ENCODE measurements around the gene CLEC17A. TPM values are rescaled to one million over a fixed set of nuclear protein-coding genes. Genes with fewer than 3 reads are reported as not detected.

Gene CLEC17A
- total and polyA plus RNA-seq, 2 of the 13 experiments (the other 11 are each of a cell fraction or from before 2014, with no cell fraction given), result not detected

DNA sequence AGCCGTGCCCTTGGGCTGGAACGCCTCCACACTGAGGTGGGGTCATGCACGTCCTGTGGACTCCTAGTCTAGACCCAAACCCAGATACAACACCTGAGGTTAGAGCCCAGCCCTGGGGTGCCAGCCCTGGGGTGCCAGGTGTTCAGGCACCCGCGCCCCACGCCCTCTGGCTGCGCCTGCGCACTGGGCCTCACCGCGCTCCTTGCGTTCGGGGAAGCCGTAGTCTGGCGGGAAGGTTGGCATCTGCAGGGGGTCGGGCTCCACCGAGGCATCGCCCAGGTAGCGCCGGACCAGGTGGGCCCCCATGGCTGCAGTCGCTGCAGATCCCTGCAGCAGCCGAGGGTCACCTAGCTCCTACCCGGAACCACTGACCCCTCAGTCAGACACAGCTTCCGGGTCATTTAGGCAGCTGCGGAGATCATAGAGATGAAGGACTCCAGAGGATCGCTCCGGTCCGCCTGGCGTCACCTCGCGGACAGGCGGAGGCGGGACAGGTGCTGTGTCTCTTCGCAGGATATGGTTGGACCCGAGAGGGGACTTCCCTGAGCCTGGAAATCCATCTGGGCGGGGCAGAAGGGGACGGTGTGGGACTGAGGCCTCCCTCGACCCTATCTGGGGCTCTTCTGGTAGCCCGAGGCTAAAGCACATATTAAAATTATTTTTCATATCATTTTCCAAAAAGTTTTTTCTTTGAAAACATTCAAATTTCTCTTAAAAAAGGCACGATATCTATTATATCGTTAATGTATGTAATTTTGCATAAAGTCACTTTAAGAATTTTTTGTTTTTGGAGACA lies 11.0 kb upstream of the CLEC17A start, which contains the start of gene NDUFB7 (continued):
- TF ChIP-seq, protein P1, sequence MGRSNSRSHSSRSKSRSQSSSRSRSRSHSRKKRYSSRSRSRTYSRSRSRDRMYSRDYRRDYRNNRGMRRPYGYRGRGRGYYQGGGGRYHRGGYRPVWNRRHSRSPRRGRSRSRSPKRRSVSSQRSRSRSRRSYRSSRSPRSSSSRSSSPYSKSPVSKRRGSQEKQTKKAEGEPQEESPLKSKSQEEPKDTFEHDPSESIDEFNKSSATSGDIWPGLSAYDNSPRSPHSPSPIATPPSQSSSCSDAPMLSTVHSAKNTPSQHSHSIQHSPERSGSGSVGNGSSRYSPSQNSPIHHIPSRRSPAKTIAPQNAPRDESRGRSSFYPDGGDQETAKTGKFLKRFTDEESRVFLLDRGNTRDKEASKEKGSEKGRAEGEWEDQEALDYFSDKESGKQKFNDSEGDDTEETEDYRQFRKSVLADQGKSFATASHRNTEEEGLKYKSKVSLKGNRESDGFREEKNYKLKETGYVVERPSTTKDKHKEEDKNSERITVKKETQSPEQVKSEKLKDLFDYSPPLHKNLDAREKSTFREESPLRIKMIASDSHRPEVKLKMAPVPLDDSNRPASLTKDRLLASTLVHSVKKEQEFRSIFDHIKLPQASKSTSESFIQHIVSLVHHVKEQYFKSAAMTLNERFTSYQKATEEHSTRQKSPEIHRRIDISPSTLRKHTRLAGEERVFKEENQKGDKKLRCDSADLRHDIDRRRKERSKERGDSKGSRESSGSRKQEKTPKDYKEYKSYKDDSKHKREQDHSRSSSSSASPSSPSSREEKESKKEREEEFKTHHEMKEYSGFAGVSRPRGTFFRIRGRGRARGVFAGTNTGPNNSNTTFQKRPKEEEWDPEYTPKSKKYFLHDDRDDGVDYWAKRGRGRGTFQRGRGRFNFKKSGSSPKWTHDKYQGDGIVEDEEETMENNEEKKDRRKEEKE (IDR thresholded peaks at IDR 0.05), result no peak
- TF ChIP-seq ZNF20 (CRISPR knock-in tag; IDR thresholded peaks at IDR 0.05) (no peak), ZNF772 (CRISPR knock-in tag; IDR thresholded peaks at IDR 0.05) (peak; percentile 78; the same call in 1 of the 2 replicates), ZNF446 (CRISPR knock-in tag; IDR thresholded peaks at IDR 0.05) (no peak)
- TF ChIP-seq, protein P2, sequence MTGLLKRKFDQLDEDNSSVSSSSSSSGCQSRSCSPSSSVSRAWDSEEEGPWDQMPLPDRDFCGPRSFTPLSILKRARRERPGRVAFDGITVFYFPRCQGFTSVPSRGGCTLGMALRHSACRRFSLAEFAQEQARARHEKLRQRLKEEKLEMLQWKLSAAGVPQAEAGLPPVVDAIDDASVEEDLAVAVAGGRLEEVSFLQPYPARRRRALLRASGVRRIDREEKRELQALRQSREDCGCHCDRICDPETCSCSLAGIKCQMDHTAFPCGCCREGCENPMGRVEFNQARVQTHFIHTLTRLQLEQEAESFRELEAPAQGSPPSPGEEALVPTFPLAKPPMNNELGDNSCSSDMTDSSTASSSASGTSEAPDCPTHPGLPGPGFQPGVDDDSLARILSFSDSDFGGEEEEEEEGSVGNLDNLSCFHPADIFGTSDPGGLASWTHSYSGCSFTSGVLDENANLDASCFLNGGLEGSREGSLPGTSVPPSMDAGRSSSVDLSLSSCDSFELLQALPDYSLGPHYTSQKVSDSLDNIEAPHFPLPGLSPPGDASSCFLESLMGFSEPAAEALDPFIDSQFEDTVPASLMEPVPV (CRISPR knock-in tag; IDR thresholded peaks at IDR 0.05), result peak; percentile 46; the same call in 1 of the 2 replicates

DNA sequence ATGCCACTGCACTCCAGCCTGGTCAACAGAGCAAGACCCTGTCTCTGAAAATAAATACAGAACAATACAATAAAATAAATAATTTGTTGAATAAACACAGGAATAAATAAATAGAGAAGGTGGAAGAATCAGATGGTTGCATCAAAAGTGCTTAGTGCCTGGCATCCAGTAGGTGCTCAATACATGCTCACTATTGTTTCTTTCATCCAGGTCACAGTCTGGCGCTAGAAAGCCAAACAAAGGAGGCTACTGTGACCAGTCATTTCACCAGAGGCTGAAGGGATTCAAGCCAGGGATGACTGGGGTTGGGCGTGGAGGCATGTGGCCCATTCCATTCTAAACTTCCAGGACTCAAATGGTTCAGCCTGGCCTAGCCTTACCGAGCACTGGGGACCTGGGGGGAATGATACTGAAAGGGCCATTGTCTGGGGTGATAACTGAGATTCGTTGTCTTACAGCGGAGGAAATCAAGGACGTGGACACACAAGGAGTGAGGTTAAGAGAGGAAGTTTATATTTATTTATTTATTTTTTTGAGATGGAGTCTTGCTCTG lies 7.4 kb upstream of the CLEC17A start:
- 47% methylated on average over 6 of the region's 6 CpGs for WGBS (ENCODE audit: low lambda C conversion rate)
- POLR2A ChIA-PET, result interaction anchor here (2.4 kb wide), 1 partner anchor 111 kb away, joined by 11 read pairs; no protein-coding TSS in a partner anchor

More for the DNA sequence above, 7.4 kb upstream of the CLEC17A start:
- H3K36me3 ChIP-seq (replicated peaks in 1 of 2; ENCODE audit: control insufficient read depth in 1 of 2, insufficient read depth in 2 of 2, low read length in 2 of 2), result no peaks in the 10 kb centered on the region
- peaks cover 13% of the 10 kb centered on the region for H3K79me2 ChIP-seq (ENCODE audit: insufficient read depth, low read length)
- CTCF ChIA-PET (ENCODE audit: low intra/inter-chr PET ratio, low total read pairs), result interaction anchor here (2.0 to 3.2 kb wide), 2 partner anchors 111 to 313 kb away, joined by 7 to 32 read pairs; no protein-coding TSS in a partner anchor
- FAIRE-seq (no peak), ATAC-seq (no peak), DNase-seq (ENCODE audit: low spot score) (no peak)
- H3K27ac ChIP-seq (ENCODE audit: extremely low read length, insufficient read depth, low read length), result no peak overlapping the region
- in situ Hi-C loops (cut with HindIII; ENCODE audit: extremely low pct_ligation_motif_present, low pct_unique_long_range_greater_than_20kb), result no loop called here
- intact Hi-C loops (cut with micrococcal nuclease; ENCODE audit: unreplicated experiment), result loop anchor here (2.0 kb wide), 1 partner anchor 313 kb away; no protein-coding TSS in a partner anchor
- no peaks in the 10 kb centered on the region for H4K20me1 ChIP-seq (ENCODE audit: insufficient read depth, low read length)
- H3K4me2 ChIP-seq (ENCODE audit: low read depth, low read length), result no peak overlapping the region
- no TSS peak for BruUV-seq (replicated peaks)
- no peaks in the 10 kb centered on the region; a peak in 1 of 5 replicates for H3K27me3 ChIP-seq (ENCODE audit: control insufficient read depth in 1 of 2, insufficient read depth in 2 of 2, low read length in 2 of 2)
- H3K9ac ChIP-seq (ENCODE audit: insufficient read depth, low read depth, low read length), result no peak overlapping the region
- H2AFZ ChIP-seq (ENCODE audit: low read length), result no peak overlapping the region
- TF ChIP-seq TBX3 (IDR thresholded peaks at IDR 0.05; ENCODE audit: borderline replicate concordance) (no peak), ZKSCAN8 (CRISPR knock-in tag; IDR thresholded peaks at IDR 0.05; ENCODE audit: borderline replicate concordance) (peak; percentile 88)
- H3K4me3 ChIP-seq (replicated peaks in 1 of 3; ENCODE audit: insufficient read depth in 1 of 3, low read depth in 2 of 3, low read length in 3 of 3), result no peak overlapping the region
- no peaks in the 10 kb centered on the region for H3K9me3 ChIP-seq (ENCODE audit: low read length)
- peaks cover 28% of the 10 kb centered on the region for H3K4me1 ChIP-seq (ENCODE audit: insufficient read depth, low read length)
